Glomerular endothelial cell (primary cell): ENCODE data around the gene ABHD14A. TPM values are rescaled to one million over a fixed set of nuclear protein-coding genes. Genes with fewer than 3 reads are reported as not detected.
A peak's percentile ranks its signal among the peaks of the same experiment; 100 is the strongest.
"Not testable (repeated sequence)": the region's sequence is repeated elsewhere in the genome, so short reads cannot be mapped to it uniquely, and the experiment has no call there.

ENCODE experiments used
- DNase-seq: peaks from one replicate; pipeline ENCODE4 v3.0.0-alpha.2; 2011; ENCODE audit warnings: low read depth, low spot score; ENCODE audit errors: extremely low read depth
- total RNA-seq: library from RNA; depleted of rRNA; stranded (reverse); fragments of >200 nt; gene quantifications from 2 replicates; pipeline ENCODE4 v1.2.3, GENCODE V29; 2015

Gene ABHD14A
- total RNA-seq, 1 donor from 2014 or later: 13.5 TPM

- DNase-seq: not testable (repeated sequence)
These were observed 15.7 kb downstream of the ABHD14A start for GRCh38 chr3:51990501-51990971.

- no peak for DNase-seq
These were observed 17.3 kb downstream of the ABHD14A start for GRCh38 chr3:51992017-51992682.

GRCh38 chr3:51993657-51994056 is 18.8 kb downstream of the ABHD14A start:
- DNase-seq: not testable (repeated sequence)

GRCh38 chr3:51994530-51994929 is 19.7 kb downstream of the ABHD14A start:
- DNase-seq: no peak

GRCh38 chr3:51995346-51996163 is 20.7 kb downstream of the ABHD14A start, which contains the start of gene RPL29:
TSS of gene RPL29 (minus strand) at chr3:51995895. CDS start at chr3:51995461, 434 bp downstream.
- peak; percentile 80 for DNase-seq

- DNase-seq: no peak
These were observed 22.3 kb downstream of the ABHD14A start for GRCh38 chr3:51997172-51997571.

- no peak for DNase-seq
These were observed 23.2 kb downstream of the ABHD14A start for GRCh38 chr3:51997935-51998596.

- no peak for DNase-seq
These were observed 23.9 kb downstream of the ABHD14A start for GRCh38 chr3:51998774-51999173.

GRCh38 chr3:51999846-52000245 is 25.0 kb downstream of the ABHD14A start:
- DNase-seq: no peak

- no peak for DNase-seq
These were observed 26.6 kb downstream of the ABHD14A start for GRCh38 chr3:52001443-52001974.

GRCh38 chr3:52002748-52003147 is 27.9 kb downstream of the ABHD14A start:
- no peak for DNase-seq

GRCh38 chr3:52004163-52004787 is 29.4 kb downstream of the ABHD14A start:
- DNase-seq: no peak

- DNase-seq: no peak
These were observed 30.1 kb downstream of the ABHD14A start for GRCh38 chr3:52004906-52005395.

GRCh38 chr3:52005571-52005986 is 30.7 kb downstream of the ABHD14A start:
- no peak for DNase-seq

GRCh38 chr3:52006017-52006819 is 31.4 kb downstream of the ABHD14A start:
- no peak for DNase-seq

GRCh38 chr3:52006820-52007133 is 31.9 kb downstream of the ABHD14A start:
- DNase-seq: no peak

- DNase-seq: no peak
These were observed 32.4 kb downstream of the ABHD14A start for GRCh38 chr3:52007291-52007690.

- DNase-seq: no peak
These were observed 35.6 kb downstream of the ABHD14A start for GRCh38 chr3:52010431-52010830.

GRCh38 chr3:52012699-52013098 is 37.8 kb downstream of the ABHD14A start:
- no peak for DNase-seq
